ENCODE results near the gene FNDC3B.
"Not testable (repeated sequence)": the region's sequence is repeated elsewhere in the genome, so short reads cannot be mapped to it uniquely, and the experiment has no call there.

Gene FNDC3B

DNA sequence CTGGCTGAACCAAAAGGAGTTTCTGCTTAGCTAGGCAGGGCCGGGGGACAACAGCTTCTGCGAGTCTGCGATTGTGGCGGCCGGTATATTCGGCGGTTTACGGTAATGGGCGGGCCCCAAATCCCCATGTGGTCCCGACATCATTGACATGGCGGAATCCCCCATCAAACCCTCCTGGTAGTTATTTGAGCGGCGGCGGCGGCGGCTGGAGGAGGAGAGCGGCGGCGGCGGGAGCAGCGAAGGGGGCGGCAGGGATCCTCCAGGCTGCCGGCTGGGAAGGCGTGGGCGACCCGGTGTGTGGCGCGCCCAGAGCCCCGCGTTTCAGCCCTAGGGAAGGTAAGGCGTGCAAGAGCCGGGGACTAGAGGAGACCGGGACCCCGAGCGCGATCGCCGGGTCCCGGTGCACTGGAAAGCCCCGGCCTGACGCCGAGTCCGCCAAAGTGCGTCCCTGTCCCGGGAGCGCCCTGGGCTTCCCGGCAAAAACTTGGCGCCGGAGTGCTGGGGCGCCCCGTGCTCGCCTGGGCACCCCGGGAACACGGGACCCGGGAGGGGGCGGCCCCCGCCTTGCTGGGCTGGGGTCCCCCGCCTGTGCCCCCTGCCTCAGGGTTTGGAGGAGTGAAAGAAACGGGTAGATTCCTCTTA is at the start of gene FNDC3B:
Gene FNDC3B, plus strand, starts transcription at position 143 of the 642 bp plus-strand sequence. CDS start 72,902 bp downstream, outside the sequence.
- peaks cover 12% of the 10 kb centered on the region; the same call in 1 of the 2 replicates for H3K4me1 ChIP-seq (ENCODE audit: insufficient read depth, low read length)
- H3K36me3 ChIP-seq (ENCODE audit: insufficient read depth, low read length) = no peaks in the 10 kb centered on the region
- peak within 1 kb of the TSS; percentile 91 for H3K9ac ChIP-seq (ENCODE audit: low read depth, low read length)
- H3K9me3 ChIP-seq (ENCODE audit: control insufficient read depth, insufficient read depth, low read length) = no peaks in the 10 kb centered on the region

- H3K36me3 ChIP-seq (ENCODE audit: insufficient read depth, low read length); H3K4me1 ChIP-seq (ENCODE audit: insufficient read depth, low read length); H3K9ac ChIP-seq (ENCODE audit: low read depth, low read length); H3K9me3 ChIP-seq (ENCODE audit: control insufficient read depth, insufficient read depth, low read length): not testable (repeated sequence)
These were observed 49.1 kb upstream of the FNDC3B start for GRCh38 chr3:171990239-171990638.

GRCh38 chr3:171991166-171991565 is 48.2 kb upstream of the FNDC3B start:
- no peaks in the 10 kb centered on the region for H3K36me3 ChIP-seq (ENCODE audit: insufficient read depth, low read length)
- no peaks in the 10 kb centered on the region for H3K4me1 ChIP-seq (ENCODE audit: insufficient read depth, low read length)
- no peaks in the 10 kb centered on the region for H3K9me3 ChIP-seq (ENCODE audit: control insufficient read depth, insufficient read depth, low read length)
- no peak overlapping the region for H3K9ac ChIP-seq (ENCODE audit: low read depth, low read length)

DNA sequence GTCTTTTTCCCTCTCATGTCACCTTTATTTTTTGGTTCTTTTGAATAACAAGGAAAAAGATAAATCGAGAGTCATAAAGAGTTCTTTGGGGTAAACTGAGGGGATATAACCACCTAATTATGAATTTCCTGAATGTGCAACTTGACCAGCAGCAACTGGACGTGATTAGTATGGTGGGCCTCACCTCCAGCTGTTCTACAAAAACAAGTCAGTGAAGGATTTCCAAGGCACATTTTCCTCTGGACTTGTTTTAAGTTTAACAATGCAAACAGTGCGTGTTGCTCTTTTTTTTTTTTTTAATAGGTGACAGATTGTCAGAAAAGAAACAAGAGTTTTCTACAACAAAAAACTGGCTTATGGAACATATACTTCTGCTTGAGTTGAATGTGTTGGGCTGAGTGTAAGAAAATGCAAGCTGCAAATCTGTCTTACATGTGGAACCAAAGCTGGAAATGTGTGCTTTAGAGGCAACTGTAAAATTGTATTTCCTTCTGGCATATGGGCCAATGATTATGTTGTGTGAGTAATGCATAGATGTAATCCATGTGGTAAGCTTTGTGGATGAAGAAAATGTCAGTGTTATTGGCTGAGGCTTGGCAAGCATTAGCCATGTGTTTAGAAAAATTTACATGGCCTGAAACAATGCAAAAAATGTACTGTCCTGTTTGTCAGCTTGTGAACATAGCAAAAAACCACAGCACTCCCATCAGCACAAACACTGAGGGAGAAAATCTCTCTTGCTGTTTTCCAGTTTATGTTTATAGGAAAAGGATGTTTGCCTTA is 44.5 kb upstream of the FNDC3B start:
- Histone ChIP-seq H3K36me3 (ENCODE audit: insufficient read depth, low read length) (no peaks in the 10 kb centered on the region), H3K4me1 (ENCODE audit: insufficient read depth, low read length) (no peaks in the 10 kb centered on the region), H3K9ac (ENCODE audit: low read depth, low read length) (no peak overlapping the region), H3K9me3 (ENCODE audit: control insufficient read depth, insufficient read depth, low read length) (no peaks in the 10 kb centered on the region)

DNA sequence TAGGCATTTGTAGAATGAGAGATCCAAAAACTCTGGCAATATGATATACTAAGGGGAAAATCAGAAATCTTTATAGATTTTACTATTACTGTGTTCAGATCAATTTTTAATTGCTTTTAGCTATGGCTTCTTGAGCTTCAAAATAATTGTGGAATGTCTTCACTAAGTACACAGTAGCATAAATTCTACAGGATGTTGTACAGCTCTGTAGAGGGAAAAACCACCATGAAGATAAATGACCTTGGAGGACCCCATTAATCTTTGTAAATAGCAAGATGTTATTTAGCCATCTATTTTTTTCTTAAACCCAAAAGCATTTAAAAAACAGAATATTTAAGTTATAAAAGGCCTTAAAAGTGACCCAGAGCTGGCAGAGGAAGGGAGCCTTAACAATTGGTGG is 43.9 kb upstream of the FNDC3B start:
- Histone ChIP-seq H3K9ac (ENCODE audit: low read depth, low read length) (no peak overlapping the region), H3K4me1 (ENCODE audit: insufficient read depth, low read length) (no peaks in the 10 kb centered on the region), H3K9me3 (ENCODE audit: control insufficient read depth, insufficient read depth, low read length) (no peaks in the 10 kb centered on the region), H3K36me3 (ENCODE audit: insufficient read depth, low read length) (no peaks in the 10 kb centered on the region)

DNA sequence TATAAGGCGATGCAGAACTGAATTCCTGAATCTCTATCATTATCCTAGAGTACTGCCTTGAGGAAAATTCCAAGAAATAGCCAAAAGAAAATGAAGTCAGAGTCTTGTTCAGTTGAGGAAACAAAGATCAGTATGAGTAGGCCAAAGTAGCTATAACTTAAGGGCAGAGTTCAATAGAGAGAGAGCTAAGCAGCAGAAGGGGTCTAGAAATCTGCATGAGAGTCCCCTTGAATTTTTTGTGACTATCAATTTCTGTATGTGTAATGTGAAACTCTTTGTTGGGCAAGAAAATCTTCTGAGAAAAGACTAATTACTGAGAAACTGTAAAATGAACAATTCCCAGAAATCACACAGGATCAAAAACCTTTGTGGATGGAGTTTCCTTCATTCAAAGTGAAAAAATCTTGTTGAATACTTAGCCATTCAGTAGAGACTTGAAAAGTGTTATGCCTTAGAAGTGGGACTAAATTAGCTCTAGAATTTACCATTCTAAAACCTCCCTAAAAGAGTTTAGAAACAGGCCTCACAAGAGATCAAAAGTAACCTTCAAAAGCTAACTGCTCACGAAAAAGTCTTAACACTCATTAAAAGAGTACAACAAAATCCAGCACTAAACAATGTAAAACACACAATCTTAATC is 43.1 kb upstream of the FNDC3B start:
- no peaks in the 10 kb centered on the region for H3K9me3 ChIP-seq (ENCODE audit: control insufficient read depth, insufficient read depth, low read length)
- no peaks in the 10 kb centered on the region for H3K36me3 ChIP-seq (ENCODE audit: insufficient read depth, low read length)
- H3K4me1 ChIP-seq (ENCODE audit: insufficient read depth, low read length) = no peaks in the 10 kb centered on the region
- H3K9ac ChIP-seq (ENCODE audit: low read depth, low read length) = no peak overlapping the region

DNA sequence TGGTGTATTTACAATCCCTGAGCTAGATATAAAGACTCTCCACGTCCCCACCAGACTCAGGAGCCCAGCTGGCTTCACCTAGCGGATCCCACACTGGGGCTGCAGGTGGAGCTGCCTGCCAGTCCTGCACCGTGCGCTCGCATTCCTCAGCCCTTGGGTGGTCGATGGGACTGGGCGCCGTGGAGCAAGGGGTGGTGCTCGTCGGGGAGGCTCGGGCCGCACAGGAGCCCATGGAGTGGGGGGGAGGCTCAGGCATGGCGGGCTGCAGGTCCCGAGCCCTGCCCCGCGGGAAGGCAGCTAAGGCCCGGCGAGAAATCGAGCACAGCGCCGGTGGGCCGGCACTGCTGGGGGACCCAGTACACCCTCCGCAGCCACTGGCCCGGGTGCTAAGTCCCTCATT is 40.6 kb upstream of the FNDC3B start:
- not testable (repeated sequence) for H3K4me1 ChIP-seq (ENCODE audit: insufficient read depth, low read length); H3K9me3 ChIP-seq (ENCODE audit: control insufficient read depth, insufficient read depth, low read length); H3K36me3 ChIP-seq (ENCODE audit: insufficient read depth, low read length); H3K9ac ChIP-seq (ENCODE audit: low read depth, low read length)

DNA sequence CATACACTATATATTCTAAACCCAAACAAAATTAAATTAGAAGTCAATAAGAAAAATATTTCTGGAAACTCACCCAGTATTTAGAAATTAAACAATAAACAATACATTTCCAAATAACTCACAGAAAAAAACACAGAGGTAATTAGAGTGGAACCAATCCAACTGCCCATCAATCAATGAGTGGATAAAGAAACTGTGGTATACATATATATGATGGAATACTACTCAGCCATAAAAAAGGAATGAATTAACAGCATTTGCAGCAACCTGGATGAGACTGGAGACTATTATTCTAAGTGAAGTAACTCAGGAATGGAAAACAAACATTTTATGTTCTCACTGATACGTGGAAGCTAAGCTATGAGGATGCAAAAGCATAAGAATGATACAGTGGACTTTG is 37.8 kb upstream of the FNDC3B start:
- not testable (repeated sequence) for H3K9ac ChIP-seq (ENCODE audit: low read depth, low read length); H3K4me1 ChIP-seq (ENCODE audit: insufficient read depth, low read length); H3K9me3 ChIP-seq (ENCODE audit: control insufficient read depth, insufficient read depth, low read length); H3K36me3 ChIP-seq (ENCODE audit: insufficient read depth, low read length)

- Histone ChIP-seq H3K9me3 (ENCODE audit: control insufficient read depth, insufficient read depth, low read length) (no peaks in the 10 kb centered on the region), H3K4me1 (ENCODE audit: insufficient read depth, low read length) (no peaks in the 10 kb centered on the region), H3K9ac (ENCODE audit: low read depth, low read length) (no peak overlapping the region), H3K36me3 (ENCODE audit: insufficient read depth, low read length) (no peaks in the 10 kb centered on the region)
These were observed 36.8 kb upstream of the FNDC3B start for GRCh38 chr3:172002512-172003078.

GRCh38 chr3:172003146-172003545 is 36.2 kb upstream of the FNDC3B start:
- Histone ChIP-seq H3K9me3 (ENCODE audit: control insufficient read depth, insufficient read depth, low read length) (no peaks in the 10 kb centered on the region), H3K36me3 (ENCODE audit: insufficient read depth, low read length) (no peaks in the 10 kb centered on the region), H3K9ac (ENCODE audit: low read depth, low read length) (no peak overlapping the region), H3K4me1 (ENCODE audit: insufficient read depth, low read length) (no peaks in the 10 kb centered on the region)

GRCh38 chr3:172007065-172007370 is 32.4 kb upstream of the FNDC3B start:
- H3K9ac ChIP-seq (ENCODE audit: low read depth, low read length) = no peak overlapping the region
- 0 out of 2 replicates have a peak, but pooled peaks cover 12% of the 10 kb centered on the region for H3K4me1 ChIP-seq (ENCODE audit: insufficient read depth, low read length)
- H3K9me3 ChIP-seq (ENCODE audit: control insufficient read depth, insufficient read depth, low read length) = no peaks in the 10 kb centered on the region
- H3K36me3 ChIP-seq (ENCODE audit: insufficient read depth, low read length) = no peaks in the 10 kb centered on the region

DNA sequence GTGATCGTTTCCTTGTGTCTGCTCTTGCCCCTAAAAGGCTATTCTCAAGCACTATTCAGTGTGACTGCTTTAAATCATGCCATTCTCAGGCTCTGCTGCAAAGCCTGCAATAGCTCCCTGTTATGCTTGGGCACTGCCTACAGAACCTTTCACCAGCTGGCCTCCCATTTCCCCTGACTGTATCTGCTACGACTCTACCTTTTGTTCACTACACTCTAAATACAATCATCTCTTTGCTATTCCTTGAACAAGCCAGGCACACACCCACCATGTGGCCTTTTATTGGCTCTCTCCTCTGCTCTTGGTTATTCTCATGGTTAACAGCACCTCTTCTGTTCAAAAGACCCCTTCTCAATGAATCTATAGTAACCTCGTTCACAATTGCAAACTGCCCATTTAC is 29.6 kb upstream of the FNDC3B start:
- Histone ChIP-seq H3K4me1 (ENCODE audit: insufficient read depth, low read length) (0 out of 2 replicates have a peak, but pooled peaks cover 12% of the 10 kb centered on the region), H3K9me3 (ENCODE audit: control insufficient read depth, insufficient read depth, low read length) (no peaks in the 10 kb centered on the region), H3K36me3 (ENCODE audit: insufficient read depth, low read length) (no peaks in the 10 kb centered on the region), H3K9ac (ENCODE audit: low read depth, low read length) (no peak overlapping the region)

GRCh38 chr3:172012775-172013174 is 26.6 kb upstream of the FNDC3B start:
- H3K9me3 ChIP-seq (ENCODE audit: control insufficient read depth, insufficient read depth, low read length) = no peaks in the 10 kb centered on the region
- H3K9ac ChIP-seq (ENCODE audit: low read depth, low read length) = no peak overlapping the region
- 0 out of 2 replicates have a peak, but pooled peaks cover 12% of the 10 kb centered on the region for H3K4me1 ChIP-seq (ENCODE audit: insufficient read depth, low read length)
- H3K36me3 ChIP-seq (ENCODE audit: insufficient read depth, low read length) = no peaks in the 10 kb centered on the region

DNA sequence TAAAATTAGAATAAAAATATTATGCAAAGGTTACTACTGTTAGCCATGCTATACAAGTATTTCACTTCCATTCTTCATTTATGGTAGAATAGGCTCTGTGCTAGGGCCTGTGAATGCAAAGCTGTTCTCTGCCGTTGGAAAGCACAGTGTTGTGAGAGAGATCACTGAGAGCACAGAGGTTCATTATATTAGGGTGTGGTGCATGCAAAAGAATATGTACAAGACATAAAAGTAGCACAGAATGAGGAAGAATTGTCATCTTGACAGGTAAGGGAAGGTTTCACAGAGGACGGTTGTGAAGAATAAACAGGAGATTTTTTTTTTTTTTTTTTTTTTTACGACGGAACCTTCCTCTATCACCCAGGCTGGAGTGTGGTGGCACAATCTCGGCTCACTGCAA is 25.2 kb upstream of the FNDC3B start:
- Histone ChIP-seq H3K9me3 (ENCODE audit: control insufficient read depth, insufficient read depth, low read length) (no peaks in the 10 kb centered on the region; the same call in 1 of the 2 replicates), H3K4me1 (ENCODE audit: insufficient read depth, low read length) (0 out of 2 replicates have a peak, but pooled peaks cover 15% of the 10 kb centered on the region), H3K36me3 (ENCODE audit: insufficient read depth, low read length) (no peaks in the 10 kb centered on the region), H3K9ac (ENCODE audit: low read depth, low read length) (no peak overlapping the region)
